H1 (cell line): ENCODE data around the gene PRPF6. TPM values are rescaled to one million over a fixed set of nuclear protein-coding genes. Genes with fewer than 3 reads are reported as not detected.

Source experiments
- CHD7 ChIP-seq: fragments of 300-600 bp; sonication (generic); IDR thresholded peaks from 2 replicates; pipeline ENCODE4 v1.7.1; 2012; ENCODE audit warnings: low read length, moderate library complexity, mild to moderate bottlenecking, inconsistent platforms; ENCODE audit not compliant: insufficient replicate concordance
- POLR2A ChIP-seq, 2 experiments: IDR thresholded peaks; 1 replicate in 1 of 2; 2 replicates in 1 of 2; pipeline ENCODE4 v1.6.1; 2011; ENCODE audit warnings: low read depth in 2 of 2, low read length in 2 of 2, mild to moderate bottlenecking in 2 of 2; ENCODE audit errors: control extremely low read depth in 1 of 2
- POU5F1 ChIP-seq: IDR thresholded peaks from 2 replicates; pipeline ENCODE4 v1.6.1; 2011; ENCODE audit warnings: low read depth, mild to moderate bottlenecking, low read length, moderate library complexity
- RAD21 ChIP-seq, 2 experiments: IDR thresholded peaks in 1 of 2; conservative IDR thresholded peaks in 1 of 2; 2 replicates each; pipeline ENCODE4 v1.6.1; 2011; ENCODE audit warnings: low read depth in 2 of 2, low read length in 2 of 2, improper control_type of control experiment in 1 of 2, inconsistent platforms in 1 of 2, mild to moderate bottlenecking in 1 of 2, moderate library complexity in 1 of 2
- polyA plus RNA-seq, 7 experiments: library from polyadenylated mRNA; depleted of rRNA in 3 of 7; stranded (reverse) in 5 of 7; unstranded in 2 of 7; fragments of >200 nt in 5 of 7; fragments of 200-250 nt in 2 of 7; gene quantifications; 1 replicate in 5 of 7; 2 replicates in 1 of 7; 4 replicates in 1 of 7; pipeline versions ENCODE4 v1.2.1 to v1.2.3, GENCODE V29; 2011 to 2013; ENCODE audit warnings: missing spikeins in 2 of 7, mixed read lengths in 2 of 7
- total RNA-seq: library from RNA; stranded (reverse); fragmentation: NEBNext Ultra II Directional; extraction: Animal tissue kit (Norgen Biotek cat#: 25700); gene quantifications from 2 replicates; pipeline ENCODE4 v1.2.1, GENCODE V29; 2021
- TF ChIP-seq, protein P1 (sequence below), 3 experiments: IDR thresholded peaks; 1 replicate in 2 of 3; 2 replicates in 1 of 3; pipeline versions ENCODE4 v1.5.1 to v1.6.1; 2011; ENCODE audit warnings: low read length in 3 of 3, mild to moderate bottlenecking in 3 of 3, inconsistent platforms in 2 of 3, low read depth in 1 of 3, moderate library complexity in 1 of 3; ENCODE audit not compliant: insufficient read depth in 1 of 3; ENCODE audit errors: control extremely low read depth in 1 of 3

The PRPF6 gene
- total and polyA plus RNA-seq, 2 of the 8 experiments (the other 6 are each of a cell fraction or from before 2014, with no cell fraction given) = 27.9 to 76.9 TPM

- TF ChIP-seq CHD7 (no peak), POLR2A (IDR thresholded peaks at IDR 0.05; ENCODE audit: control extremely low read depth in 1 of 2, low read depth in 2 of 2, low read length in 2 of 2) (no peak), RAD21 (IDR thresholded peaks at IDR 0.05 in 1 of 2, conservative IDR thresholded peaks at IDR 0.05 in 1 of 2; ENCODE audit: low read depth in 2 of 2, low read length in 2 of 2) (0 out of 4 replicates have a peak, but pooled peaks of 1 of the 2 experiments have one; percentile 11), POU5F1 (no peak)
- TF ChIP-seq, protein P1, sequence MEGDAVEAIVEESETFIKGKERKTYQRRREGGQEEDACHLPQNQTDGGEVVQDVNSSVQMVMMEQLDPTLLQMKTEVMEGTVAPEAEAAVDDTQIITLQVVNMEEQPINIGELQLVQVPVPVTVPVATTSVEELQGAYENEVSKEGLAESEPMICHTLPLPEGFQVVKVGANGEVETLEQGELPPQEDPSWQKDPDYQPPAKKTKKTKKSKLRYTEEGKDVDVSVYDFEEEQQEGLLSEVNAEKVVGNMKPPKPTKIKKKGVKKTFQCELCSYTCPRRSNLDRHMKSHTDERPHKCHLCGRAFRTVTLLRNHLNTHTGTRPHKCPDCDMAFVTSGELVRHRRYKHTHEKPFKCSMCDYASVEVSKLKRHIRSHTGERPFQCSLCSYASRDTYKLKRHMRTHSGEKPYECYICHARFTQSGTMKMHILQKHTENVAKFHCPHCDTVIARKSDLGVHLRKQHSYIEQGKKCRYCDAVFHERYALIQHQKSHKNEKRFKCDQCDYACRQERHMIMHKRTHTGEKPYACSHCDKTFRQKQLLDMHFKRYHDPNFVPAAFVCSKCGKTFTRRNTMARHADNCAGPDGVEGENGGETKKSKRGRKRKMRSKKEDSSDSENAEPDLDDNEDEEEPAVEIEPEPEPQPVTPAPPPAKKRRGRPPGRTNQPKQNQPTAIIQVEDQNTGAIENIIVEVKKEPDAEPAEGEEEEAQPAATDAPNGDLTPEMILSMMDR (IDR thresholded peaks at IDR 0.05; ENCODE audit: control extremely low read depth in 1 of 3, insufficient read depth in 1 of 3, low read depth in 1 of 3, low read length in 3 of 3) = peak in 1 of 3 experiments; percentile 5; a peak in 1 of 4 replicates
- TF ChIP-seq, all 59 proteins: peak for 2
Observed at GRCh38 chr20:64049060-64049877, 68.3 kb downstream of the PRPF6 start, which contains the start of gene SOX18 (continued).
